Measurements from ENCODE around the gene PPP1R14C. TPM values are rescaled to one million over a fixed set of nuclear protein-coding genes. Genes with fewer than 3 reads are reported as not detected.

Gene PPP1R14C
- total and polyA plus RNA-seq, 2 experiments from 2014 or later: 1.1 to 1.4 TPM

DNA sequence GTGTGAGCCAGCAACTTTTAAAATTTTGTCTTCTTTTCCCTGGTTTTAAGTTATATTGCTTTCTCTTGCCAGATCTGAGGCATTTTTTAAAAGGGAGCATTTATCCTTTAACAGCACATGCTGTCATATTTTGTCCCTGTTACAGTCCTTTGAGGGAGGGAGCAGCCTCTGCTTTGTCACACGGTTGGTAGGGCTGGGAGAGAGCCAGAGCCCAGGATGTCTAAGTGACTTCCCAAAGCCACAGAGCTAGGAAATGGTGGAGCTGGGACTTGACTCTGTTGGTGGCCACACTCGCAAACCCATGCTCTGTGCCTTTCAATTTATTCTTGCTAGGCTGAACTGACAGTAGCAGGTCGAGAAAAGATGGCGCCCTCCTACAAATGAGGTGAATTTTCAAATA lies 145.6 kb downstream of the PPP1R14C start:
- H3K27ac ChIP-seq (ENCODE audit: low read depth): no peak overlapping the region
- H3K4me3 ChIP-seq: no peak overlapping the region
- H3K36me3 ChIP-seq (ENCODE audit: insufficient read depth): no peaks in the 10 kb centered on the region
- no peak for TF ChIP-seq CTCF (conservative IDR thresholded peaks at IDR 0.05; ENCODE audit: low read depth in 2 of 2)
- no peak for TF ChIP-seq ZNF114 (CRISPR knock-in tag; IDR thresholded peaks at IDR 0.05)
- no peak for TF ChIP-seq JUNB (IDR thresholded peaks at IDR 0.05; ENCODE audit: unreplicated experiment)
- TF ChIP-seq, protein P1, sequence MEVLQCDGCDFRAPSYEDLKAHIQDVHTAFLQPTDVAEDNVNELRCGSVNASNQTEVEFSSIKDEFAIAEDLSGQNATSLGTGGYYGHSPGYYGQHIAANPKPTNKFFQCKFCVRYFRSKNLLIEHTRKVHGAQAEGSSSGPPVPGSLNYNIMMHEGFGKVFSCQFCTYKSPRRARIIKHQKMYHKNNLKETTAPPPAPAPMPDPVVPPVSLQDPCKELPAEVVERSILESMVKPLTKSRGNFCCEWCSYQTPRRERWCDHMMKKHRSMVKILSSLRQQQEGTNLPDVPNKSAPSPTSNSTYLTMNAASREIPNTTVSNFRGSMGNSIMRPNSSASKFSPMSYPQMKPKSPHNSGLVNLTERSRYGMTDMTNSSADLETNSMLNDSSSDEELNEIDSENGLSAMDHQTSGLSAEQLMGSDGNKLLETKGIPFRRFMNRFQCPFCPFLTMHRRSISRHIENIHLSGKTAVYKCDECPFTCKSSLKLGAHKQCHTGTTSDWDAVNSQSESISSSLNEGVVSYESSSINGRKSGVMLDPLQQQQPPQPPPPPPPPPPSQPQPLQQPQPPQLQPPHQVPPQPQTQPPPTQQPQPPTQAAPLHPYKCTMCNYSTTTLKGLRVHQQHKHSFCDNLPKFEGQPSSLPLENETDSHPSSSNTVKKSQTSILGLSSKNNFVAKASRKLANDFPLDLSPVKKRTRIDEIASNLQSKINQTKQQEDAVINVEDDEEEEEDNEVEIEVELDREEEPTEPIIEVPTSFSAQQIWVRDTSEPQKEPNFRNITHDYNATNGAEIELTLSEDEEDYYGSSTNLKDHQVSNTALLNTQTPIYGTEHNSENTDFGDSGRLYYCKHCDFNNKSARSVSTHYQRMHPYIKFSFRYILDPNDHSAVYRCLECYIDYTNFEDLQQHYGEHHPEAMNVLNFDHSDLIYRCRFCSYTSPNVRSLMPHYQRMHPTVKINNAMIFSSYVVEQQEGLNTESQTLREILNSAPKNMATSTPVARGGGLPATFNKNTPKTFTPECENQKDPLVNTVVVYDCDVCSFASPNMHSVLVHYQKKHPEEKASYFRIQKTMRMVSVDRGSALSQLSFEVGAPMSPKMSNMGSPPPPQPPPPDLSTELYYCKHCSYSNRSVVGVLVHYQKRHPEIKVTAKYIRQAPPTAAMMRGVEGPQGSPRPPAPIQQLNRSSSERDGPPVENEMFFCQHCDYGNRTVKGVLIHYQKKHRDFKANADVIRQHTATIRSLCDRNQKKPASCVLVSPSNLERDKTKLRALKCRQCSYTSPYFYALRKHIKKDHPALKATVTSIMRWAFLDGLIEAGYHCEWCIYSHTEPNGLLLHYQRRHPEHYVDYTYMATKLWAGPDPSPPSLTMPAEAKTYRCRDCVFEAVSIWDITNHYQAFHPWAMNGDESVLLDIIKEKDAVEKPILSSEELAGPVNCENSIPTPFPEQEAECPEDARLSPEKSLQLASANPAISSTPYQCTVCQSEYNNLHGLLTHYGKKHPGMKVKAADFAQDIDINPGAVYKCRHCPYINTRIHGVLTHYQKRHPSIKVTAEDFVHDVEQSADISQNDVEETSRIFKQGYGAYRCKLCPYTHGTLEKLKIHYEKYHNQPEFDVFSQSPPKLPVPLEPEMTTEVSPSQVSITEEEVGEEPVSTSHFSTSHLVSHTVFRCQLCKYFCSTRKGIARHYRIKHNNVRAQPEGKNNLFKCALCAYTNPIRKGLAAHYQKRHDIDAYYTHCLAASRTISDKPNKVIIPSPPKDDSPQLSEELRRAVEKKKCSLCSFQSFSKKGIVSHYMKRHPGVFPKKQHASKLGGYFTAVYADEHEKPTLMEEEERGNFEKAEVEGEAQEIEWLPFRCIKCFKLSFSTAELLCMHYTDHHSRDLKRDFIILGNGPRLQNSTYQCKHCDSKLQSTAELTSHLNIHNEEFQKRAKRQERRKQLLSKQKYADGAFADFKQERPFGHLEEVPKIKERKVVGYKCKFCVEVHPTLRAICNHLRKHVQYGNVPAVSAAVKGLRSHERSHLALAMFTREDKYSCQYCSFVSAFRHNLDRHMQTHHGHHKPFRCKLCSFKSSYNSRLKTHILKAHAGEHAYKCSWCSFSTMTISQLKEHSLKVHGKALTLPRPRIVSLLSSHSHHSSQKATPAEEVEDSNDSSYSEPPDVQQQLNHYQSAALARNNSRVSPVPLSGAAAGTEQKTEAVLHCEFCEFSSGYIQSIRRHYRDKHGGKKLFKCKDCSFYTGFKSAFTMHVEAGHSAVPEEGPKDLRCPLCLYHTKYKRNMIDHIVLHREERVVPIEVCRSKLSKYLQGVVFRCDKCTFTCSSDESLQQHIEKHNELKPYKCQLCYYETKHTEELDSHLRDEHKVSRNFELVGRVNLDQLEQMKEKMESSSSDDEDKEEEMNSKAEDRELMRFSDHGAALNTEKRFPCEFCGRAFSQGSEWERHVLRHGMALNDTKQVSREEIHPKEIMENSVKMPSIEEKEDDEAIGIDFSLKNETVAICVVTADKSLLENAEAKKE (CRISPR knock-in tag; IDR thresholded peaks at IDR 0.05): no peak
- TF ChIP-seq, protein P2, sequence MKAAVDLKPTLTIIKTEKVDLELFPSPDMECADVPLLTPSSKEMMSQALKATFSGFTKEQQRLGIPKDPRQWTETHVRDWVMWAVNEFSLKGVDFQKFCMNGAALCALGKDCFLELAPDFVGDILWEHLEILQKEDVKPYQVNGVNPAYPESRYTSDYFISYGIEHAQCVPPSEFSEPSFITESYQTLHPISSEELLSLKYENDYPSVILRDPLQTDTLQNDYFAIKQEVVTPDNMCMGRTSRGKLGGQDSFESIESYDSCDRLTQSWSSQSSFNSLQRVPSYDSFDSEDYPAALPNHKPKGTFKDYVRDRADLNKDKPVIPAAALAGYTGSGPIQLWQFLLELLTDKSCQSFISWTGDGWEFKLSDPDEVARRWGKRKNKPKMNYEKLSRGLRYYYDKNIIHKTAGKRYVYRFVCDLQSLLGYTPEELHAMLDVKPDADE (IDR thresholded peaks at IDR 0.05): no peak
- TF ChIP-seq EZH2 (IDR thresholded peaks at IDR 0.05; ENCODE audit: low read depth, unreplicated experiment): no peak
- TF ChIP-seq REST (IDR thresholded peaks at IDR 0.05; ENCODE audit: unreplicated experiment): no peak
- TF ChIP-seq ZNF331 (CRISPR knock-in tag; IDR thresholded peaks at IDR 0.05; ENCODE audit: low read depth): no peak
- no peak for TF ChIP-seq EZH2phosphoT487 (IDR thresholded peaks at IDR 0.05; ENCODE audit: unreplicated experiment)
- no peak for TF ChIP-seq STAT1 (IDR thresholded peaks at IDR 0.05; ENCODE audit: unreplicated experiment)
- TF ChIP-seq POLR2AphosphoS5 (IDR thresholded peaks at IDR 0.05; ENCODE audit: low read depth): no peak
- no peak for TF ChIP-seq CREB1 (CRISPR knock-in tag; IDR thresholded peaks at IDR 0.05; ENCODE audit: low read depth)
- TF ChIP-seq NANOG (IDR thresholded peaks at IDR 0.05; ENCODE audit: borderline replicate concordance): no peak
- Mint-ChIP-seq H3K9me3 (peaks cover 10% of the 10 kb centered on the region; the same call in 1 of the 3 replicates), H3K27ac (no peak overlapping the region), H3K36me3 (ENCODE audit: low read depth) (no peaks in the 10 kb centered on the region; the same call in 2 of the 3 replicates), H3K4me3 (no peak overlapping the region), H3K4me1 (no peaks in the 10 kb centered on the region), H3K27me3 (ENCODE audit: insufficient read depth, low read depth, poor library complexity) (peaks cover 3% of the 10 kb centered on the region)
- H2AFZ ChIP-seq: no peak overlapping the region
- H3K4me2 ChIP-seq: no peak overlapping the region
- H3F3A ChIP-seq (replicated peaks; ENCODE audit: low read depth): no peaks in the 10 kb centered on the region
- no peaks in the 10 kb centered on the region for H4K20me1 ChIP-seq (replicated peaks; ENCODE audit: insufficient read depth)
- H3K79me2 ChIP-seq (replicated peaks; ENCODE audit: insufficient read depth): no peaks in the 10 kb centered on the region
- peaks cover 9% of the 10 kb centered on the region; the same call in 1 of the 2 replicates for H3K9me2 ChIP-seq (ENCODE audit: insufficient read depth)
- no peaks in the 10 kb centered on the region for H3K4me1 ChIP-seq (ENCODE audit: insufficient read depth)
- ATAC-seq (no peak), DNase-seq (ENCODE audit: low spot score) (no peak)
- H3K27me3 ChIP-seq (ENCODE audit: insufficient read depth): no peaks in the 10 kb centered on the region
